ENCODE measurements around the gene INTS7. TPM values are rescaled to one million over a fixed set of nuclear protein-coding genes. Genes with fewer than 3 reads are reported as not detected.
A peak's percentile ranks its signal among the peaks of the same experiment; 100 is the strongest.

Gene INTS7
- total and polyA plus RNA-seq, 7 experiments from 2014 or later, result 7.3 to 33.5 (median 8.6) TPM

- H3K9me3 Mint-ChIP-seq, result peaks cover 7 to 24% (median 17%) of the 10 kb centered on the region in 11 donors
- no peak for DNase-seq
- ATAC-seq, result no peak
- H3K4me1 ChIP-seq (ENCODE audit: control insufficient read depth in 2 of 2, insufficient read depth in 2 of 2, low read length in 2 of 2), result no peaks in the 10 kb centered on the region
- H3K27me3 ChIP-seq (ENCODE audit: control insufficient read depth in 2 of 2, insufficient read depth in 2 of 2, low read length in 2 of 2), result no peaks in the 10 kb centered on the region
- H3K9me3 ChIP-seq (ENCODE audit: control insufficient read depth in 2 of 3, low read length in 3 of 3), result no peaks in the 10 kb centered on the region
- POLR2A ChIA-PET, result no interaction called here
- H3K27ac ChIP-seq (ENCODE audit: low read depth, low read length), result no peak overlapping the region
- CTCF ChIA-PET, result no interaction called here
- peaks cover 5 to 72% (median 11%) of the 10 kb centered on the region in 5 donors for H3K36me3 Mint-ChIP-seq
- H3K4me3 Mint-ChIP-seq, result no peak overlapping the region
- no peak overlapping the region for H3K27ac Mint-ChIP-seq
- no peak overlapping the region for H3K4me3 ChIP-seq (ENCODE audit: low read length)
- peaks cover 0 to 8% (median 0%) of the 10 kb centered on the region in 7 donors for H3K4me1 Mint-ChIP-seq
- H3K36me3 ChIP-seq (ENCODE audit: control insufficient read depth in 2 of 3, insufficient read depth in 3 of 3, low read length in 3 of 3), result no peaks in the 10 kb centered on the region
- intact Hi-C loops (cut with micrococcal nuclease), result no loop called here
- H3K27me3 Mint-ChIP-seq, result no peaks in the 10 kb centered on the region
These were observed 20.0 kb upstream of the INTS7 start for GRCh38 chr1:212055333-212055732.

GRCh38 chr1:212053993-212054392, 18.6 kb upstream of the INTS7 start:
- Mint-ChIP-seq H3K4me3 (no peak overlapping the region), H3K27me3 (no peaks in the 10 kb centered on the region), H3K27ac (no peak overlapping the region), H3K9me3 (peaks cover 7 to 24% (median 17%) of the 10 kb centered on the region in 11 donors), H3K4me1 (peaks cover 0 to 8% (median 0%) of the 10 kb centered on the region in 7 donors), H3K36me3 (peaks cover 5 to 69% (median 11%) of the 10 kb centered on the region in 5 donors)
- CTCF ChIA-PET, result interaction anchor here (0.5 kb wide), 1 partner anchor 392 kb away, joined by 3 read pairs; no protein-coding TSS in a partner anchor
- no peaks in the 10 kb centered on the region for H3K9me3 ChIP-seq (ENCODE audit: control insufficient read depth in 2 of 3, low read length in 3 of 3)
- ATAC-seq (no peak), DNase-seq (no peak)
- no peaks in the 10 kb centered on the region for H3K36me3 ChIP-seq (ENCODE audit: control insufficient read depth in 2 of 3, insufficient read depth in 3 of 3, low read length in 3 of 3)
- H3K27me3 ChIP-seq (ENCODE audit: control insufficient read depth in 2 of 2, insufficient read depth in 2 of 2, low read length in 2 of 2), result no peaks in the 10 kb centered on the region
- no peak overlapping the region for H3K27ac ChIP-seq (ENCODE audit: low read depth, low read length)
- intact Hi-C loops (cut with micrococcal nuclease), result no loop called here
- H3K4me1 ChIP-seq (ENCODE audit: control insufficient read depth in 2 of 2, insufficient read depth in 2 of 2, low read length in 2 of 2), result no peaks in the 10 kb centered on the region
- POLR2A ChIA-PET, result no interaction called here
- H3K4me3 ChIP-seq (ENCODE audit: low read length), result no peak overlapping the region

- no peak overlapping the region for H3K27ac ChIP-seq (ENCODE audit: low read depth, low read length)
- ChIA-PET CTCF (no interaction called here), POLR2A (no interaction called here)
- H3K27me3 ChIP-seq (ENCODE audit: control insufficient read depth in 2 of 2, insufficient read depth in 2 of 2, low read length in 2 of 2), result no peaks in the 10 kb centered on the region
- ATAC-seq (no peak), DNase-seq (no peak)
- peaks cover 0 to 29% (median 2%) of the 10 kb centered on the region in 7 donors for H3K4me1 Mint-ChIP-seq
- no peak overlapping the region for H3K27ac Mint-ChIP-seq
- no peaks in the 10 kb centered on the region for H3K9me3 Mint-ChIP-seq
- intact Hi-C loops (cut with micrococcal nuclease), result no loop called here
- peaks cover 0 to 2% (median 0%) of the 10 kb centered on the region in 5 donors for H3K27me3 Mint-ChIP-seq
- H3K4me3 Mint-ChIP-seq, result no peak overlapping the region
- H3K4me1 ChIP-seq (ENCODE audit: control insufficient read depth in 2 of 2, insufficient read depth in 2 of 2, low read length in 2 of 2), result no peaks in the 10 kb centered on the region
- no peaks in the 10 kb centered on the region for H3K36me3 ChIP-seq (ENCODE audit: control insufficient read depth in 2 of 3, insufficient read depth in 3 of 3, low read length in 3 of 3)
- H3K36me3 Mint-ChIP-seq, result peaks cover 0 to 25% (median 0%) of the 10 kb centered on the region in 5 donors
- H3K4me3 ChIP-seq (ENCODE audit: low read length), result no peak overlapping the region
- no peaks in the 10 kb centered on the region for H3K9me3 ChIP-seq (ENCODE audit: control insufficient read depth in 2 of 3, low read length in 3 of 3)
These were observed 10.6 kb upstream of the INTS7 start for GRCh38 chr1:212045981-212046380.

GRCh38 chr1:212044851-212045250, 9.5 kb upstream of the INTS7 start:
- Mint-ChIP-seq H3K9me3 (no peaks in the 10 kb centered on the region), H3K4me1 (peaks cover 0 to 38% (median 4%) of the 10 kb centered on the region in 7 donors), H3K36me3 (peaks cover 0 to 21% (median 0%) of the 10 kb centered on the region in 5 donors), H3K27ac (peak overlapping the region in 1 of 9 donors; percentile 58), H3K27me3 (peaks cover 0 to 5% (median 0%) of the 10 kb centered on the region in 5 donors), H3K4me3 (no peak overlapping the region)
- Histone ChIP-seq H3K36me3 (ENCODE audit: control insufficient read depth in 2 of 3, insufficient read depth in 3 of 3, low read length in 3 of 3) (no peaks in the 10 kb centered on the region), H3K4me1 (ENCODE audit: control insufficient read depth in 2 of 2, insufficient read depth in 2 of 2, low read length in 2 of 2) (peaks cover 0 to 4% of the 10 kb centered on the region in 2 donors), H3K27me3 (ENCODE audit: control insufficient read depth in 2 of 2, insufficient read depth in 2 of 2, low read length in 2 of 2) (no peaks in the 10 kb centered on the region), H3K9me3 (ENCODE audit: control insufficient read depth in 2 of 3, low read length in 3 of 3) (no peaks in the 10 kb centered on the region), H3K4me3 (ENCODE audit: low read length) (no peak overlapping the region), H3K27ac (ENCODE audit: low read depth, low read length) (no peak overlapping the region)
- no peak for DNase-seq
- intact Hi-C loops (cut with micrococcal nuclease), result no loop called here
- ATAC-seq, result no peak
- CTCF ChIA-PET, result interaction anchor here (1.3 kb wide), 1 partner anchor 26 kb away, joined by 4 read pairs; no protein-coding TSS in a partner anchor
- POLR2A ChIA-PET, result no interaction called here

GRCh38 chr1:212042436-212042835, 7.1 kb upstream of the INTS7 start:
- H3K27ac ChIP-seq (ENCODE audit: low read depth, low read length), result no peak overlapping the region
- peaks cover 0 to 4% of the 10 kb centered on the region in 2 donors for H3K4me1 ChIP-seq (ENCODE audit: control insufficient read depth in 2 of 2, insufficient read depth in 2 of 2, low read length in 2 of 2)
- DNase-seq, result no peak
- no peaks in the 10 kb centered on the region for H3K36me3 ChIP-seq (ENCODE audit: control insufficient read depth in 2 of 3, insufficient read depth in 3 of 3, low read length in 3 of 3)
- H3K4me1 Mint-ChIP-seq, result peaks cover 0 to 55% (median 4%) of the 10 kb centered on the region in 7 donors
- ChIA-PET POLR2A (no interaction called here), CTCF (no interaction called here)
- no peaks in the 10 kb centered on the region for H3K9me3 Mint-ChIP-seq
- peak overlapping the region in 1 of 9 donors; percentile 21 for H3K27ac Mint-ChIP-seq
- H3K27me3 Mint-ChIP-seq, result peaks cover 0 to 10% (median 0%) of the 10 kb centered on the region in 5 donors
- intact Hi-C loops (cut with micrococcal nuclease), result no loop called here
- no peak overlapping the region for H3K4me3 ChIP-seq (ENCODE audit: low read length)
- H3K27me3 ChIP-seq (ENCODE audit: control insufficient read depth in 2 of 2, insufficient read depth in 2 of 2, low read length in 2 of 2), result no peaks in the 10 kb centered on the region
- H3K36me3 Mint-ChIP-seq, result peaks cover 0 to 28% (median 0%) of the 10 kb centered on the region in 5 donors
- no peaks in the 10 kb centered on the region for H3K9me3 ChIP-seq (ENCODE audit: control insufficient read depth in 2 of 3, low read length in 3 of 3)
- no peak for ATAC-seq
- no peak overlapping the region for H3K4me3 Mint-ChIP-seq

- Mint-ChIP-seq H3K9me3 (no peaks in the 10 kb centered on the region), H3K27ac (peak overlapping the region in 1 of 9 donors; percentile 59), H3K4me1 (peaks cover 0 to 65% (median 20%) of the 10 kb centered on the region in 7 donors), H3K27me3 (peaks cover 0 to 10% (median 1%) of the 10 kb centered on the region in 5 donors), H3K4me3 (peak overlapping the region in 5 of 10 donors; percentile 15 to 75 (median 34)), H3K36me3 (peaks cover 0 to 21% (median 0%) of the 10 kb centered on the region in 5 donors)
- CTCF ChIA-PET, result interaction anchor here (1.6 kb wide), 1 partner anchor 30 kb away, joined by 3 read pairs; no protein-coding TSS in a partner anchor
- H3K4me3 ChIP-seq (ENCODE audit: low read length), result peak overlapping the region; percentile 10
- peaks cover 8 to 9% of the 10 kb centered on the region in 2 donors for H3K4me1 ChIP-seq (ENCODE audit: control insufficient read depth in 2 of 2, insufficient read depth in 2 of 2, low read length in 2 of 2)
- ATAC-seq, result peak; percentile 34
- intact Hi-C loops (cut with micrococcal nuclease), result no loop called here
- POLR2A ChIA-PET, result no interaction called here
- no peaks in the 10 kb centered on the region for H3K9me3 ChIP-seq (ENCODE audit: control insufficient read depth in 2 of 3, low read length in 3 of 3)
- DNase-seq, result no peak
- no peak overlapping the region for H3K27ac ChIP-seq (ENCODE audit: low read depth, low read length)
- no peaks in the 10 kb centered on the region for H3K27me3 ChIP-seq (ENCODE audit: control insufficient read depth in 2 of 2, insufficient read depth in 2 of 2, low read length in 2 of 2)
- H3K36me3 ChIP-seq (ENCODE audit: control insufficient read depth in 2 of 3, insufficient read depth in 3 of 3, low read length in 3 of 3), result no peaks in the 10 kb centered on the region
These were observed 5.5 kb upstream of the INTS7 start for GRCh38 chr1:212040629-212041412.

Measured in naive thymus-derived CD4-positive, alpha-beta T cell (primary cell).